ENCODE data around the gene ATP5F1D. TPM values are rescaled to one million over a fixed set of nuclear protein-coding genes. Genes with fewer than 3 reads are reported as not detected.

ATP5F1D gene
- total RNA-seq, 1 experiment from 2014 or later = 179 TPM

- Histone ChIP-seq H3K79me2 (ENCODE audit: insufficient read depth, low read length) (no peaks in the 10 kb centered on the region), H3K18ac (ENCODE audit: insufficient read length, low read depth, low read length) (peak overlapping the region; percentile 36), H4K8ac (replicated peaks; ENCODE audit: insufficient read length, low read depth, low read length) (no peak overlapping the region), H3K27me3 (ENCODE audit: insufficient read depth, low read length) (no peaks in the 10 kb centered on the region), H4K20me1 (ENCODE audit: control insufficient read depth, insufficient read depth, insufficient read length) (no peaks in the 10 kb centered on the region), H3K9me3 (ENCODE audit: control insufficient read depth, low read depth, low read length) (no peaks in the 10 kb centered on the region), H4K91ac (ENCODE audit: insufficient read length, low read depth, low read length) (no peak overlapping the region), H2BK120ac (ENCODE audit: low read depth, low read length, poor library complexity, severe bottlenecking) (no peak overlapping the region), H4K5ac (ENCODE audit: insufficient read length, low read depth, low read length) (no peak overlapping the region), H3K56ac (ENCODE audit: insufficient read length, low read depth, low read length) (no peak overlapping the region), H2BK12ac (ENCODE audit: insufficient read length, low read depth, low read length) (no peak overlapping the region), H3K14ac (ENCODE audit: insufficient read depth, low read length) (no peak overlapping the region), H3K4ac (ENCODE audit: low read depth, low read length) (no peak overlapping the region), H3K4me1 (ENCODE audit: insufficient read depth, low read length) (no peaks in the 10 kb centered on the region), H3K23ac (ENCODE audit: insufficient read length, low read depth, low read length) (no peak overlapping the region), H3T11ph (ENCODE audit: low read length) (no peak overlapping the region), H3K79me1 (ENCODE audit: insufficient read depth, low read depth, low read length, poor library complexity, severe bottlenecking) (no peaks in the 10 kb centered on the region), H2BK15ac (ENCODE audit: low read depth, low read length) (no peak overlapping the region), H2AFZ (ENCODE audit: low read length) (no peak overlapping the region), H3K4me2 (ENCODE audit: insufficient read depth, insufficient read length, low read length) (no peak overlapping the region), H2BK20ac (ENCODE audit: low read depth, low read length, poor library complexity, severe bottlenecking) (no peak overlapping the region), H3K27ac (ENCODE audit: insufficient read length, low read depth, low read length) (no peak overlapping the region), H3K23me2 (ENCODE audit: insufficient read length, low read depth, low read length, poor library complexity, severe bottlenecking) (peaks cover 18% of the 10 kb centered on the region), H2AK5ac (ENCODE audit: insufficient read length, low read length) (no peak overlapping the region), H3K9ac (ENCODE audit: extremely low read depth, insufficient read length, low read length) (no peak overlapping the region), H2BK5ac (ENCODE audit: insufficient read length, low read length) (no peak overlapping the region)
- WGBS (ENCODE audit: extremely low coverage, insufficient read length, low lambda C conversion rate) = no CpG with 5 or more reads among the region's 17 CpGs
- DNase-seq = peak; percentile 90
- Mint-ChIP-seq H3K27me3 (ENCODE audit: low read depth) (no peaks in the 10 kb centered on the region; the same call in 1 of the 2 replicates), H3K4me1 (peaks cover 44 to 56% of the 10 kb centered on the region in 2 experiments), H3K27ac (peak overlapping the region; percentile 88 to 93 (median 90)), H3K4me3 (peak overlapping the region; percentile 34 to 66), H3K9me3 (no peaks in the 10 kb centered on the region; a peak in 2 of 5 replicates), H3K36me3 (ENCODE audit: insufficient read depth in 1 of 3, low read depth in 3 of 3) (peaks cover 17 to 47% (median 39%) of the 10 kb centered on the region in 3 experiments)
- no peak for TF ChIP-seq CTCF (conservative IDR thresholded peaks at IDR 0.05)
These were observed 17.8 kb downstream of the ATP5F1D start for GRCh38 chr19:1259206-1259875.

Measured in H9 (cell line).